SK-N-SH (cell line): Measurements from ENCODE around the gene PDIA6.

Experiments
- CTCF ChIP-seq: fragments of 200-600 bp; sonication (generic); IDR thresholded peaks from 2 replicates; pipeline ENCODE4 v1.6.1; 2017; ENCODE audit warnings: antibody characterized with exemption, mild to moderate bottlenecking, moderate library complexity
- FOXM1 ChIP-seq: IDR thresholded peaks from 2 replicates; pipeline ENCODE4 v1.4.0; 2012; ENCODE audit warnings: low read depth, mild to moderate bottlenecking
- GABPA ChIP-seq: IDR thresholded peaks from 2 replicates; pipeline ENCODE4 v1.4.0; 2012; ENCODE audit warnings: low read depth, mild to moderate bottlenecking
- NFIC ChIP-seq: IDR thresholded peaks from 2 replicates; pipeline ENCODE4 v1.4.0; 2012; ENCODE audit warnings: borderline replicate concordance
- PBX3 ChIP-seq: IDR thresholded peaks from 2 replicates; pipeline ENCODE4; 2012
- POLR2AphosphoS5 ChIP-seq: IDR thresholded peaks from 2 replicates; pipeline ENCODE4 v1.6.1; 2012; ENCODE audit warnings: low read depth, low read length
- RFX5 ChIP-seq: IDR thresholded peaks from 2 replicates; pipeline ENCODE4 v1.6.1; 2012; ENCODE audit warnings: mild to moderate bottlenecking, improper control_type of control experiment, low read length
- SIN3A ChIP-seq: IDR thresholded peaks from 2 replicates; pipeline ENCODE4 v1.6.1; 2012; ENCODE audit warnings: low read depth, mild to moderate bottlenecking, low read length, moderate library complexity, borderline replicate concordance
- TCF12 ChIP-seq: IDR thresholded peaks from 2 replicates; pipeline ENCODE4 v1.4.0; 2012
- USF1 ChIP-seq: IDR thresholded peaks from 2 replicates; pipeline ENCODE4 v1.4.0; 2012; ENCODE audit warnings: low read depth, borderline replicate concordance
- YY1 ChIP-seq: IDR thresholded peaks from 2 replicates; pipeline ENCODE4 v1.4.0; 2012; ENCODE audit warnings: low read depth, mild to moderate bottlenecking
- TF ChIP-seq, protein P1 (sequence below): IDR thresholded peaks from 2 replicates; pipeline ENCODE4 v1.4.0; 2012; ENCODE audit warnings: low read depth
- TF ChIP-seq, protein P2 (sequence below): fragments of 150-350 bp; IDR thresholded peaks from 2 replicates; pipeline ENCODE4 v1.6.1; 2016; ENCODE audit warnings: mild to moderate bottlenecking, low read depth, low read length

- no peak for TF ChIP-seq SIN3A
- TF ChIP-seq TCF12 = no peak
- no peak for TF ChIP-seq POLR2AphosphoS5
- no peak for TF ChIP-seq CTCF
- no peak for TF ChIP-seq GABPA
- TF ChIP-seq NFIC = no peak
- TF ChIP-seq, protein P1, sequence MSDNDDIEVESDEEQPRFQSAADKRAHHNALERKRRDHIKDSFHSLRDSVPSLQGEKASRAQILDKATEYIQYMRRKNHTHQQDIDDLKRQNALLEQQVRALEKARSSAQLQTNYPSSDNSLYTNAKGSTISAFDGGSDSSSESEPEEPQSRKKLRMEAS = no peak
- TF ChIP-seq RFX5 = no peak
- no peak for TF ChIP-seq USF1
- TF ChIP-seq FOXM1 = no peak
- TF ChIP-seq, protein P2, sequence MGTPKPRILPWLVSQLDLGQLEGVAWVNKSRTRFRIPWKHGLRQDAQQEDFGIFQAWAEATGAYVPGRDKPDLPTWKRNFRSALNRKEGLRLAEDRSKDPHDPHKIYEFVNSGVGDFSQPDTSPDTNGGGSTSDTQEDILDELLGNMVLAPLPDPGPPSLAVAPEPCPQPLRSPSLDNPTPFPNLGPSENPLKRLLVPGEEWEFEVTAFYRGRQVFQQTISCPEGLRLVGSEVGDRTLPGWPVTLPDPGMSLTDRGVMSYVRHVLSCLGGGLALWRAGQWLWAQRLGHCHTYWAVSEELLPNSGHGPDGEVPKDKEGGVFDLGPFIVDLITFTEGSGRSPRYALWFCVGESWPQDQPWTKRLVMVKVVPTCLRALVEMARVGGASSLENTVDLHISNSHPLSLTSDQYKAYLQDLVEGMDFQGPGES = no peak
- no peak for TF ChIP-seq YY1
- no peak for TF ChIP-seq PBX3
Measured at GRCh38 chr2:10733980-10734379, 78.6 kb downstream of the PDIA6 start.
